Neuronal stem cell (in vitro differentiated cells): ENCODE data around the gene RASSF1.

Source experiments
- DNase-seq: peaks from one replicate; pipeline ENCODE4 v3.0.0-alpha.2; 2013; ENCODE audit warnings: low spot score
- H2AFZ ChIP-seq: one replicate; pipeline ENCODE4 v1.6.1; 2013; ENCODE audit warnings: mild to moderate bottlenecking, low read length, inconsistent platforms
- H2AK5ac ChIP-seq: 2 replicates; pipeline ENCODE4 v1.6.1; 2013; ENCODE audit warnings: low read depth, mild to moderate bottlenecking, inconsistent platforms, low read length, moderate library complexity, mixed read lengths
- H2BK120ac ChIP-seq: 2 replicates; pipeline ENCODE4 v1.6.1; 2013; ENCODE audit warnings: low read depth, mild to moderate bottlenecking, inconsistent platforms, low read length, moderate library complexity, mixed read lengths
- H2BK12ac ChIP-seq: one replicate; pipeline ENCODE4 v1.6.1; 2013; ENCODE audit warnings: low read length, inconsistent platforms
- H2BK15ac ChIP-seq: 2 replicates; pipeline ENCODE4 v1.6.1; 2013; ENCODE audit warnings: mild to moderate bottlenecking, low read length, inconsistent platforms, mixed read lengths
- H2BK5ac ChIP-seq: one replicate; pipeline ENCODE4 v1.6.1; 2013; ENCODE audit warnings: inconsistent platforms, mild to moderate bottlenecking, low read length, moderate library complexity
- H3K14ac ChIP-seq: one replicate; pipeline ENCODE4 v1.6.1; 2013; ENCODE audit warnings: low read length, inconsistent platforms
- H3K18ac ChIP-seq: 2 replicates; pipeline ENCODE4 v1.6.1; 2013; ENCODE audit warnings: low read length, inconsistent platforms
- H3K23ac ChIP-seq: 2 replicates; pipeline ENCODE4 v1.6.1; 2013; ENCODE audit warnings: low read depth, mild to moderate bottlenecking, mixed read lengths, low read length, inconsistent platforms; ENCODE audit not compliant: poor library complexity
- H3K27ac ChIP-seq: replicated peaks from 3 replicates; pipeline ENCODE4 v1.5.1; 2013; ENCODE audit warnings: low read length, inconsistent platforms
- H3K27me3 ChIP-seq, 3 experiments: 2 replicates each; pipeline ENCODE4 v1.6.1; 2013; ENCODE audit warnings: low read length in 3 of 3, mild to moderate bottlenecking in 2 of 3, inconsistent platforms in 1 of 3, low read depth in 1 of 3, mixed read lengths in 1 of 3, moderate library complexity in 1 of 3; ENCODE audit not compliant: control insufficient read depth in 3 of 3, insufficient read depth in 3 of 3
- H3K36me3 ChIP-seq, 2 donors: replicated peaks in 1 of 2; 2 replicates each; pipeline ENCODE4 v1.6.1; 2013; ENCODE audit warnings: low read length in 2 of 2; ENCODE audit not compliant: control insufficient read depth in 2 of 2, insufficient read depth in 2 of 2
- H3K4ac ChIP-seq: 2 replicates; pipeline ENCODE4 v1.6.1; 2013; ENCODE audit warnings: inconsistent platforms, mild to moderate bottlenecking, low read length, moderate library complexity
- H3K4me1 ChIP-seq, 2 donors: 1 replicate in 1 of 2; 2 replicates in 1 of 2; pipeline ENCODE4 v1.6.1; 2013; ENCODE audit warnings: low read length in 2 of 2, low read depth in 1 of 2; ENCODE audit not compliant: control insufficient read depth in 2 of 2, insufficient read depth in 1 of 2
- H3K4me2 ChIP-seq: one replicate; pipeline ENCODE4 v1.6.1; 2013; ENCODE audit warnings: mild to moderate bottlenecking, low read length, inconsistent platforms; ENCODE audit not compliant: insufficient read depth, poor library complexity, severe bottlenecking
- H3K4me3 ChIP-seq, 2 donors: 2 replicates each; pipeline ENCODE4 v1.5.1; 2013; ENCODE audit warnings: low read length in 2 of 2, mild to moderate bottlenecking in 2 of 2, inconsistent platforms in 1 of 2, moderate library complexity in 1 of 2
- H3K79me1 ChIP-seq: one replicate; pipeline ENCODE4 v1.6.1; 2013; ENCODE audit warnings: low read depth, mild to moderate bottlenecking, inconsistent platforms, low read length, moderate library complexity
- H3K9ac ChIP-seq: one replicate; pipeline ENCODE4 v1.6.1; 2013; ENCODE audit warnings: mild to moderate bottlenecking, low read depth, low read length, inconsistent platforms; ENCODE audit not compliant: poor library complexity
- H3K9me3 ChIP-seq, 2 donors: replicated peaks in 1 of 2; 2 replicates each; pipeline versions ENCODE3 to v1.6.1; 2013; ENCODE audit warnings: low read length in 2 of 2, mild to moderate bottlenecking in 2 of 2, inconsistent platforms in 1 of 2, low read depth in 1 of 2, mixed read lengths in 1 of 2, moderate library complexity in 1 of 2; ENCODE audit not compliant: control insufficient read depth in 2 of 2, insufficient read depth in 1 of 2
- H4K8ac ChIP-seq: one replicate; pipeline ENCODE4 v1.6.1; 2013; ENCODE audit warnings: low read depth, mild to moderate bottlenecking, inconsistent platforms, low read length, moderate library complexity
- H4K91ac ChIP-seq: one replicate; pipeline ENCODE4 v1.6.1; 2013; ENCODE audit warnings: low read length, low read depth, mild to moderate bottlenecking, inconsistent platforms; ENCODE audit not compliant: poor library complexity
- WGBS, 2 donors: extraction: QIAGEN DNeasy Blood & Tissue Kit; methylation state at CpG; one replicate each; pipeline ENCODE4 v1.1.7; 2013; ENCODE audit warnings: missing lambda C conversion rate in 2 of 2, mixed read lengths in 1 of 2; ENCODE audit not compliant: insufficient read length in 2 of 2, insufficient replicate concordance in 1 of 2; ENCODE audit errors: extremely low coverage in 2 of 2; 5-methylcytosine and 5-hydroxymethylcytosine counted together

Gene RASSF1

GRCh38 chr3:50289130-50289529 is 51.5 kb downstream of the RASSF1 start:
- no peak overlapping the region for H3K4me2 ChIP-seq
- H3K23ac ChIP-seq = no peak overlapping the region
- no peak overlapping the region for H4K8ac ChIP-seq
- H3K36me3 ChIP-seq = peaks cover 36 to 50% of the 10 kb centered on the region in 2 donors
- no CpG with 5 or more reads among the region's 6 CpGs for WGBS, 2 donors
- H2BK120ac ChIP-seq = no peak overlapping the region
- H3K9ac ChIP-seq = no peak overlapping the region
- H4K91ac ChIP-seq = no peak overlapping the region
- H2AFZ ChIP-seq = no peak overlapping the region
- H3K9me3 ChIP-seq = no peaks in the 10 kb centered on the region
- H3K4me1 ChIP-seq = peaks cover 11 to 12% of the 10 kb centered on the region in 2 donors
- H2BK15ac ChIP-seq = no peak overlapping the region
- H3K4ac ChIP-seq = no peak overlapping the region
- no peak overlapping the region for H3K18ac ChIP-seq
- DNase-seq = no peak
- H3K4me3 ChIP-seq = no peak overlapping the region
- H3K14ac ChIP-seq = no peak overlapping the region
- H2BK12ac ChIP-seq = no peak overlapping the region
- no peak overlapping the region for H2AK5ac ChIP-seq
- H3K27ac ChIP-seq = no peak overlapping the region
- no peaks in the 10 kb centered on the region for H3K27me3 ChIP-seq
- H2BK5ac ChIP-seq = no peak overlapping the region
- H3K79me1 ChIP-seq = peaks cover 17% of the 10 kb centered on the region

GRCh38 chr3:50288387-50289007 is 52.1 kb downstream of the RASSF1 start:
- Histone ChIP-seq H2AK5ac (no peak overlapping the region), H3K4ac (no peak overlapping the region), H3K9ac (no peak overlapping the region), H3K4me2 (no peak overlapping the region), H3K27ac (no peak overlapping the region), H2BK15ac (no peak overlapping the region), H3K27me3 (no peaks in the 10 kb centered on the region), H2BK12ac (no peak overlapping the region), H3K79me1 (peaks cover 17% of the 10 kb centered on the region), H2BK5ac (peak overlapping the region; percentile 53), H3K4me3 (no peak overlapping the region), H4K8ac (no peak overlapping the region), H3K18ac (no peak overlapping the region), H3K23ac (peak overlapping the region; percentile 17), H3K14ac (no peak overlapping the region), H2BK120ac (no peak overlapping the region), H3K36me3 (peaks cover 36 to 50% of the 10 kb centered on the region in 2 donors), H2AFZ (no peak overlapping the region), H3K4me1 (peaks cover 11 to 12% of the 10 kb centered on the region in 2 donors), H4K91ac (no peak overlapping the region), H3K9me3 (no peaks in the 10 kb centered on the region)
- no peak for DNase-seq
- no CpG with 5 or more reads among the region's 23 CpGs for WGBS, 2 donors

- Histone ChIP-seq H3K9me3 (no peaks in the 10 kb centered on the region), H2AK5ac (no peak overlapping the region), H3K23ac (no peak overlapping the region), H3K27ac (no peak overlapping the region), H2BK12ac (no peak overlapping the region), H3K4me2 (no peak overlapping the region), H3K18ac (no peak overlapping the region), H4K91ac (no peak overlapping the region), H2BK120ac (no peak overlapping the region), H4K8ac (no peak overlapping the region), H3K4me3 (no peak overlapping the region), H3K4me1 (peaks cover 7% of the 10 kb centered on the region in 2 donors), H3K9ac (no peak overlapping the region), H2BK5ac (no peak overlapping the region), H3K14ac (no peak overlapping the region), H3K27me3 (no peaks in the 10 kb centered on the region), H3K36me3 (peaks cover 36 to 50% of the 10 kb centered on the region in 2 donors), H3K79me1 (peaks cover 17% of the 10 kb centered on the region), H3K4ac (no peak overlapping the region), H2BK15ac (no peak overlapping the region), H2AFZ (no peak overlapping the region)
- no CpG with 5 or more reads among the region's 1 CpG for WGBS, 2 donors
- no peak for DNase-seq
These were observed 53.4 kb downstream of the RASSF1 start for GRCh38 chr3:50287262-50287661.

- H2BK5ac ChIP-seq = no peak overlapping the region
- no peaks in the 10 kb centered on the region for H3K27me3 ChIP-seq
- peaks cover 4 to 6% of the 10 kb centered on the region in 2 donors for H3K4me1 ChIP-seq
- H4K91ac ChIP-seq = no peak overlapping the region
- H3K4me3 ChIP-seq = peak overlapping the region in 1 of 2 donors; percentile 32
- no peak overlapping the region for H3K18ac ChIP-seq
- peaks cover 14% of the 10 kb centered on the region for H3K79me1 ChIP-seq
- H3K4ac ChIP-seq = no peak overlapping the region
- peak overlapping the region; percentile 4 for H2BK12ac ChIP-seq
- peak overlapping the region; percentile 49 for H3K23ac ChIP-seq
- H3K14ac ChIP-seq = no peak overlapping the region
- H3K9ac ChIP-seq = peak overlapping the region; percentile 25
- no peak overlapping the region for H3K4me2 ChIP-seq
- no peaks in the 10 kb centered on the region for H3K9me3 ChIP-seq
- peaks cover 36 to 50% of the 10 kb centered on the region in 2 donors for H3K36me3 ChIP-seq
- no peak for DNase-seq
- H2BK120ac ChIP-seq = no peak overlapping the region
- no peak overlapping the region for H2AFZ ChIP-seq
- H4K8ac ChIP-seq = no peak overlapping the region
- no CpG with 5 or more reads among the region's 28 CpGs for WGBS, 2 donors
- peak overlapping the region; percentile 49 for H2AK5ac ChIP-seq
- no peak overlapping the region for H2BK15ac ChIP-seq
- H3K27ac ChIP-seq = no peak overlapping the region
These were observed 54.1 kb downstream of the RASSF1 start for GRCh38 chr3:50286322-50287227.
